HG03378 (cell line): ENCODE results near the gene VPS39.

ENCODE experiments used
- ATAC-seq: cut with Tn5 transposase; IDR thresholded peaks from one replicate; pipeline ENCODE4 v1.9.1; 2021; ENCODE audit warnings: mild to moderate bottlenecking, moderate library complexity; ENCODE audit not compliant: unreplicated experiment

VPS39 gene

GRCh38 chr15:42145546-42146455 lies 62.3 kb downstream of the VPS39 start:
- no peak for ATAC-seq

- ATAC-seq = no peak
Observed at GRCh38 chr15:42144841-42145375, 63.2 kb downstream of the VPS39 start.

- no peak for ATAC-seq
Observed at GRCh38 chr15:42143866-42144625, 64.1 kb downstream of the VPS39 start.

GRCh38 chr15:42143356-42143755 lies 64.7 kb downstream of the VPS39 start:
- ATAC-seq = no peak

- ATAC-seq = no peak
Observed at GRCh38 chr15:42141795-42142667, 66.1 kb downstream of the VPS39 start.

GRCh38 chr15:42141246-42141645 lies 66.9 kb downstream of the VPS39 start:
- no peak for ATAC-seq

- ATAC-seq = no peak
Observed at GRCh38 chr15:42140383-42141070, 67.6 kb downstream of the VPS39 start.

- no peak for ATAC-seq
Observed at GRCh38 chr15:42139596-42139995, 68.5 kb downstream of the VPS39 start.

- no peak for ATAC-seq
Observed at GRCh38 chr15:42138968-42139386, 69.1 kb downstream of the VPS39 start.

- ATAC-seq = no peak
Observed at GRCh38 chr15:42138411-42138810, 69.7 kb downstream of the VPS39 start.

GRCh38 chr15:42137461-42138261 lies 70.4 kb downstream of the VPS39 start:
- no peak for ATAC-seq

- no peak for ATAC-seq
Observed at GRCh38 chr15:42136513-42136912, 71.6 kb downstream of the VPS39 start.

- no peak for ATAC-seq
Observed at GRCh38 chr15:42135351-42135750, 72.8 kb downstream of the VPS39 start.

GRCh38 chr15:42134617-42135245 lies 73.4 kb downstream of the VPS39 start:
- no peak for ATAC-seq

GRCh38 chr15:42133886-42134502 lies 74.1 kb downstream of the VPS39 start:
- no peak for ATAC-seq

- no peak for ATAC-seq
Observed at GRCh38 chr15:42133356-42133755, 74.7 kb downstream of the VPS39 start.

GRCh38 chr15:42131826-42132806 lies 76.0 kb downstream of the VPS39 start:
- no peak for ATAC-seq
